ENCODE data around the gene MAGIX.

DNA sequence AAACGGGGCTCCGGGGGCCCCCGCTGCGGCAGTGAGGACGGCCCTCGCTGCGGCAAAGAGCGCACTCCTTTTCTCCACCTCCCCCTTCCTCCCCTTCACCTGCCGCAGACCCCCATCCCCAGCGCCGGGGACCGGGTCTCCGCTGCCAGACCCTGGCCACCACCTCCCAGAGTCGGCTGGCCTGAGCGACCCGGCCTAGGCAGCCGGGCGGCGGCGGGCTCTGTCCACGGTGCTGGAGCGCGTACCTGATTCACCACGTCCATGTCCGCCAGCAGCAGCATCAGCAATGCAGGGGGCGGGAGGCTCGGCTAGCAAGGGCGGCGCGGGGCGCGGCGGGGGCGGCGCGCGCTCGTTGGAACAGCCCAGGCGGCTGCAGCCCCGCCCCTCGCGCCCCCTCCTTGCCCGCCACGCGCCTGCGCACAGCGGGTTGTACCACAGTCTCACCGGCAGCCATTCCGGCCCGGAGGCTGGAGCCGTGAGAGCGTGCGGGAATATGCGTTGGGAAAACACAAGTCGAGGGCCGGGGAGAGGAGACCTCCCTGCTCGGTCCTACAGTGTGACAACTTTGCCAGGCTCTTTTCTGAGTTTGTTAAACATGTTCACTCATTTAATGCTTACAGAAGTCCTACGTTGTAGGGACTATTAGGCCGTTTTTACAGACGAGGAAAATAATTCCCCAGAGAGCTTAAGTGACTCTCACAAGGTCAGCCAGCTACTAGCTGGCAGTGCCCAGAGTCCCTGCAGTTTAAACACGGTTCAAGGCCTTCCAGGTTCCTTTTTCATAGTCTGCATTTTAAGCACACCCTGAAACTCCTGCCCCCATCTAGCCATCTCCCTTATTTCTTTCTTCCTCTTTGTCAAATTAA lies 37.6 kb downstream of the MAGIX start, which contains the start of gene SYP:
- TF ChIP-seq, protein P1, sequence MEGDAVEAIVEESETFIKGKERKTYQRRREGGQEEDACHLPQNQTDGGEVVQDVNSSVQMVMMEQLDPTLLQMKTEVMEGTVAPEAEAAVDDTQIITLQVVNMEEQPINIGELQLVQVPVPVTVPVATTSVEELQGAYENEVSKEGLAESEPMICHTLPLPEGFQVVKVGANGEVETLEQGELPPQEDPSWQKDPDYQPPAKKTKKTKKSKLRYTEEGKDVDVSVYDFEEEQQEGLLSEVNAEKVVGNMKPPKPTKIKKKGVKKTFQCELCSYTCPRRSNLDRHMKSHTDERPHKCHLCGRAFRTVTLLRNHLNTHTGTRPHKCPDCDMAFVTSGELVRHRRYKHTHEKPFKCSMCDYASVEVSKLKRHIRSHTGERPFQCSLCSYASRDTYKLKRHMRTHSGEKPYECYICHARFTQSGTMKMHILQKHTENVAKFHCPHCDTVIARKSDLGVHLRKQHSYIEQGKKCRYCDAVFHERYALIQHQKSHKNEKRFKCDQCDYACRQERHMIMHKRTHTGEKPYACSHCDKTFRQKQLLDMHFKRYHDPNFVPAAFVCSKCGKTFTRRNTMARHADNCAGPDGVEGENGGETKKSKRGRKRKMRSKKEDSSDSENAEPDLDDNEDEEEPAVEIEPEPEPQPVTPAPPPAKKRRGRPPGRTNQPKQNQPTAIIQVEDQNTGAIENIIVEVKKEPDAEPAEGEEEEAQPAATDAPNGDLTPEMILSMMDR (IDR thresholded peaks at IDR 0.05): no peak
- peak; percentile 60 for TF ChIP-seq POLR2A (IDR thresholded peaks at IDR 0.05)
- TF ChIP-seq POLR2AphosphoS5 (IDR thresholded peaks at IDR 0.05): peak; percentile 26 to 76 (median 76)
- TF ChIP-seq EP300 (IDR thresholded peaks at IDR 0.05; ENCODE audit: low read depth): no peak
